ENCODE results near the gene LIMS4. TPM values are rescaled to one million over a fixed set of nuclear protein-coding genes. Genes with fewer than 3 reads are reported as not detected.
"Not testable (repeated sequence)": the region's sequence is repeated elsewhere in the genome, so short reads cannot be mapped to it uniquely, and the experiment has no call there.

The LIMS4 gene, protein sequence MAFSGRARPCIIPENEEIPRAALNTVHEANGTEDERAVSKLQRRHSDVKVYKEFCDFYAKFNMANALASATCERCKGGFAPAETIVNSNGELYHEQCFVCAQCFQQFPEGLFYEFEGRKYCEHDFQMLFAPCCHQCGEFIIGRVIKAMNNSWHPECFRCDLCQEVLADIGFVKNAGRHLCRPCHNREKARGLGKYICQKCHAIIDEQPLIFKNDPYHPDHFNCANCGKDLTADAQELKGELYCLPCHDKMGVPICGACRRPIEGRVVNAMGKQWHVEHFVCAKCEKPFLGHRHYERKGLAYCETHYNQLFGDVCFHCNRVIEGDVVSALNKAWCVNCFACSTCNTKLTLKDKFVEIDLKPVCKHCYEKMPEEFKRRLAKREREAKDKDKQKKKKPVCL
- polyA plus RNA-seq (ENCODE audit: insufficient read length in 3 of 3): 1 to 10 TPM; 1.1 to 1.2 (median 1.2) TPM
- long read RNA-seq, donor 1: 0 reads
- long read RNA-seq, donor 2: 0 reads
- long read RNA-seq, donor 3: 0 reads
- long read RNA-seq, donor 4: 0 reads
- long read RNA-seq, donor 5: 0 reads
- long read RNA-seq, donor 6: 0 reads
- long read RNA-seq, donor 7, partial matches to known transcripts: 0 of 1 reads
- long read RNA-seq, donor 7, other reads (novel, unspliced or antisense): 0 of 1 reads
- long read RNA-seq, donor 8, partial matches to known transcripts: 0 of 1 reads
- long read RNA-seq, donor 8, other reads (novel, unspliced or antisense): 0 of 1 reads
- long read RNA-seq, donor 9: 0 reads
- long read RNA-seq, donor 10, partial matches to known transcripts: 0 of 2 reads
- long read RNA-seq, donor 10, other reads (novel, unspliced or antisense): 0 of 2 reads
- long read RNA-seq, donor 11, partial matches to known transcripts: 0 of 2 reads
- long read RNA-seq, donor 11, other reads (novel, unspliced or antisense): 0 of 2 reads
- long read RNA-seq, donor 12: 0 reads
- long read RNA-seq, donor 13: 0 reads
- long read RNA-seq, donor 14: 0 reads
- long read RNA-seq, donor 15, partial matches to known transcripts: 0 of 2 reads
- long read RNA-seq, donor 15, other reads (novel, unspliced or antisense): 0 of 2 reads
- long read RNA-seq, donor 16: 0 reads

DNA sequence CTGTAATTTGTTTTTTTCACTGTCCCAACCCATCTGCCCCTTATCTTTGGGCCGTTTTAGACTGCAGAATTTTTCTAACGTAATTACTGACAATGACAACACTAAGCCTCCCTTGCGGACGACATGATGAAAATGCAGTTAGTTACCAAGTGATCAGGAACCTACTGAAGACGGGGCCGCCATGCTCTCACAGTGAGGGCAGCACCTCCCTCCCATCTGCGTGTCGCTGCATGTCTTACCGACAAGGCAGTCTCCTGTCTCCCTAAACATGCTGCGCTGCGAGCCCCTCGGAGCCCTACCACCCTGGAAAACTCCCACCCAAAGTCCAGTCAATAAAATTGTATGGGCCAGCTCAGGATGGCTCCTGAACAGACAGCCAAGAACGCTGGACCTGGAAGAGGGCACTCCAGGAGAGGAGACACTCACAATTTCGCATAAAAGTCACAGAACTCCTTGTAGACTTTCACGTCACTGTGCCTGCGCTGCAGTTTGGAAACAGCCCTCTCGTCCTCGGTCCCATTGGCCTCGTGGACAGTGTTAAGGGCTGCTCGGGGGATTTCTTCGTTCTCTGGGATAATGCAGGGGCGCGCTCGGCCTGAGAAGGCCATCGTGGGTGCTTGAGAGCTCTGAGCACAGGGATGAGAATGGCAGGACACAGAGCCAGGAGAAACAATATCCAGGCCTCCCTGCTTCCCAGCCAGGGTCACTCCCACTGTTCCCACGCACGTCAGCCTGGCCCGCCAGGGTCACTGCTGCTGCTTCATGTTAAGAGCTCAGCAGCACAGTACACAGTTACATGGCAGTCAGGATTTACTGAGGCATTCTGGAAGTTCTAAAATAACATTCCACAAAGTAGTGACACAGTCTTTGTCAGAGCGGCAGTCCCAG is at the start of gene LIMS4:
LIMS4 (minus strand) TSS at position 646 of the 888 bp plus-strand sequence; CDS start at position 608, 38 bp downstream.
- DNase-seq: not testable (repeated sequence)

GRCh38 chr2:110499755-110500377 is 27.2 kb upstream of the LIMS4 start:
- DNase-seq: not testable (repeated sequence)

DNA sequence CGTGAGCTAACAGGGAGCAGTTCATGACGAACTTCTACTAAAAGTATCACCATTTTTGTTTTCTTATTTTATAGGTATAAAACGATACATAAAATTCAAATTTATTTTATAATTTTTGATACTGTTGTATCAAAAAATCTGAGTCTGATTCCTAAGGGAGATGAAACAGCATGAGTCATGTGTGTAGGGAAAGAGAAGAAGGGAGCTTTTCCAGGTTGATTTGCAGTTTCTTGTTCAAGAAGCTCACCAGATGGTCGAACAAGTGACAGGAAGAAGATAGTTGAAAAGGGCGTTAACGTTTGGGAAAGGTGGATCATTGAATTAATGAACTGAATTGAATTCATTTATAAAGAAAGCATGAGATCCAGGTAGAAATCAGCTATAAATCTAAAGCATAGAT is 23.4 kb upstream of the LIMS4 start:
- not testable (repeated sequence) for DNase-seq

DNA sequence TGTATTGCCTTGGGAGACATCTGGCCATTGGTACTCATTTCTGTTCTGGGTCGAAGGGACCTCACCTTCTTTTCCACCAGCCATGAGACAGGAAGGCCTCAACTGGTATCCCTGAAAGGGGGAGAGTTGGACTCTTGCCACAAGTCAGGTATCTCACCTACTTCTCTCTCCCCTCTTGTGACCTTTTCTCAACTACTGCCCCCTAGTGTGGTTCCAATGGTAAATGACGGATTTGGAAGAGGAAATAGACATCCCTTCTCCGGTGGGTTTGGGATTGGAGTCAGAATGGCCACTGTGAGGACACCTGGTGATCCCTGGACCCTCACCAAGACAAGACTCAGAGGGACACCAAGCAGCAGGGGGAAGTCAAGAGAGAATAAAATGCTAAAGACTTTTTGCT is 21.9 kb upstream of the LIMS4 start:
- not testable (repeated sequence) for DNase-seq

DNA sequence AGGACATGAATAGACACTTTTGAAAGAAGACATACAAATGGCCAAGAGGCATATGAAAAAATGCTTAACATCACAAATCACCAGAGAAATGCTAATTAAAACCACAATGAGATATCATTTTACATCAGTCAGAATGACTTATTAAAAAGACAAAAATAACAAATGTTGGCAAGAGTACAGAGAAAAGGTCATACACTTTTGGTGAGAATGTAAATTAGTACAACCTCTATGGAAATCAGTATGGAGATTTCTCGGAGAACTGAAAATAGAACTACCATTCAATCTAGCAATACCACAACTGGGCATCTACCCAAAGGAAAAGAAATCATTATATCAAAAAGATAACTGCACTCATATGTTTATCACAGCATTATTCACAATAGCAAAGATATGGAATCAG is 16.4 kb upstream of the LIMS4 start:
- DNase-seq: not testable (repeated sequence)

DNA sequence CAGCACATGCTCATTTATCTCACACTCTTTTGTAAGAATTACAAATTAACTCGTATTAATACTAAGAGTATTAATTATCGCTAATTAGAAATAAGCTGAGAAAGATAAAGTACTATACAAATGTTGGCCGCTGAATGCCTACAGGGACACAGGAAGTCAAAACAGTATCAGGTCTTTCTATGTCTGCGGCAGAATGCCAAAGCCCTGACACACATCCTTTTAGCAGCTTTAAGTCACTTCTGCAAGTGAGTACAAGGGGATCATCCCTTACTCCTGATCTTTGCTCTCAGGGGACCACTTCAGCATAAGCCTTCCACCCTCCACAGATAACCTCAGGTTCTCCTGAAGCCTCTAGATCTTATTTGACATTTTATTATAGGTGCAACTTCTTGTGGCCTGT is 10.1 kb upstream of the LIMS4 start:
- not testable (repeated sequence) for DNase-seq

- DNase-seq: not testable (repeated sequence)
These were observed 8.6 kb upstream of the LIMS4 start for GRCh38 chr2:110481200-110481599.

GRCh38 chr2:110480084-110480483 is 7.5 kb upstream of the LIMS4 start:
- DNase-seq: not testable (repeated sequence)

DNA sequence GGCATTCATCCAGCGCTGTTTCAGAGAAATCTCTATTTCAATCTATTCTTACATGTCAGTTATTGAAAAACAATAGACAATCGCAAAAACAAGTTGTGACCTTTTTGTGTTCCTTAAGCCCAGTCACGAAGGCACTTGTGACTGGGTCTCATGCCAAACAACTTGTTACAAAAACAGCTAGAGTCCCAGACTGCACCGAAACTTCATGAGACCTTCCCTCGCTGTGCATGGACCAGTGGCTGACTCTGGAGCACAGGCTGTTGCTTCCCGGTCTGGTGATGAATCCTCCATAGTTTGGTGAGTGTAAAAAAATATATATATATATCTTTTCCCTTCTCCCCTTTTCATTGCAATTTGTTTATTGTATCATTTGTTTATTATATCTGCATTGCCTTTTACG is 4.8 kb upstream of the LIMS4 start:
- not testable (repeated sequence) for DNase-seq

- not testable (repeated sequence) for DNase-seq
These were observed 4.3 kb upstream of the LIMS4 start for GRCh38 chr2:110476952-110477351.

GRCh38 chr2:110475627-110476359 is 3.2 kb upstream of the LIMS4 start:
- DNase-seq: not testable (repeated sequence)

- not testable (repeated sequence) for DNase-seq
These were observed 2.3 kb upstream of the LIMS4 start for GRCh38 chr2:110474898-110475297.

DNA sequence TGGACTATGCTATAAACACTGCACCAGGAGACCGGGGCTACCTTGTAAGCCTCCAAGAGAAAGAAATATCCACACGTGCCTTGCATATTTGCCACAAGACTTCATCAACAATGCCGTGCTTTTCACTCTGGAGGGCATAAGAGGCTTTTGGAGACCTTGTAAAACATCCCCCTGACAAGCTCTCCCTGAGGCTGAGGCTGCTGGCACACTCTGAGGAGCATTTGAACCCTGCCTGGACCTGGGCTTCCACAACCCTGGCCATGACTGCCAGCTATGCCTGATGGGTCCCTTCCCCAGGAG is 393 bp upstream of the LIMS4 start:
- not testable (repeated sequence) for DNase-seq

DNA sequence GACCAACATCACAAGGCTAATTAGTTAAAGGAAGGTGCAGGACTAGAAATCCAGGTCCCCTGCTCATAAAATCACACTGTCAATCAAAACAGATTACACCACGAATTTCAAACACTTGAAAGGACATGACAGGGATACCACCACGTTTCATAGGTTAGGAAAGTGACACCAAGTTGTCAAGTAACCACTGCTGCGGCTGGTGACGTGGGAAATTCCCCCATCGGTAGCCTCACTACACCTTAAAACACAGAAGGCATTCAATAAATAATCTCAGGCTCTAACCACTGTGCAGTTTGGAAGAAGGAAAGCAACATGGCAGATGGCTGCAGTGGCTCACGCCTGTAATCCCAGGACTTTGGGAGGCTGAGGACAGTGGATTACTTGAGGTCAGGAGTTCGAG is 3.7 kb downstream of the LIMS4 start:
- DNase-seq: not testable (repeated sequence)

- not testable (repeated sequence) for DNase-seq
These were observed 7.3 kb downstream of the LIMS4 start for GRCh38 chr2:110465312-110465711.

GRCh38 chr2:110462458-110462857 is 10.2 kb downstream of the LIMS4 start:
- not testable (repeated sequence) for DNase-seq

GRCh38 chr2:110460318-110460717 is 12.3 kb downstream of the LIMS4 start:
- not testable (repeated sequence) for DNase-seq

DNA sequence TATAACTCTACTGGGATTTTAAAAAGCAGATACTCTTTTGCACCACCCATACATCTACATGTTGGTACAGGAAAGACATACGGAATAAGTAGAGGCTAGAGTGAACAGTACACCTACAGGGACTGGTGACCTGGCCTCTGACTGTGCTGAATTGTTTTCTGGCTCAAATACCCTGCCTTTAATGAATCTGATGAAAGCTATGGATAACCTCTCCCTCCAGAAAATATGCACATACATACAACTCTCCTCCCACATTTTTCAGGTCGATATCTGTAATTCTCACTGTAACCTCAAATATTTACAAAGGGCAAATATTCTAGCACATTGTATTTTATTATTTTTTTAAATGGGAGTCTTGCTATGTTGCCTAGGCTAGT is 15.4 kb downstream of the LIMS4 start:
- not testable (repeated sequence) for DNase-seq

- not testable (repeated sequence) for DNase-seq
These were observed 16.1 kb downstream of the LIMS4 start for GRCh38 chr2:110456291-110457213.
